ENCODE measurements around the gene TNK1. TPM values are rescaled to one million over a fixed set of nuclear protein-coding genes. Genes with fewer than 3 reads are reported as not detected.
A peak's percentile ranks its signal among the peaks of the same experiment; 100 is the strongest.

Gene TNK1
- total RNA-seq, 1 donor from 2014 or later, result 5.8 TPM

- Histone ChIP-seq H3K4me3 (no peak overlapping the region), H3K27me3 (no peaks in the 10 kb centered on the region), H3K9me3 (no peaks in the 10 kb centered on the region), H3K36me3 (no peaks in the 10 kb centered on the region), H3K27ac (no peak overlapping the region), H3K4me1 (no peaks in the 10 kb centered on the region)
- DNase-seq, result no peak
- TF ChIP-seq, protein P1, sequence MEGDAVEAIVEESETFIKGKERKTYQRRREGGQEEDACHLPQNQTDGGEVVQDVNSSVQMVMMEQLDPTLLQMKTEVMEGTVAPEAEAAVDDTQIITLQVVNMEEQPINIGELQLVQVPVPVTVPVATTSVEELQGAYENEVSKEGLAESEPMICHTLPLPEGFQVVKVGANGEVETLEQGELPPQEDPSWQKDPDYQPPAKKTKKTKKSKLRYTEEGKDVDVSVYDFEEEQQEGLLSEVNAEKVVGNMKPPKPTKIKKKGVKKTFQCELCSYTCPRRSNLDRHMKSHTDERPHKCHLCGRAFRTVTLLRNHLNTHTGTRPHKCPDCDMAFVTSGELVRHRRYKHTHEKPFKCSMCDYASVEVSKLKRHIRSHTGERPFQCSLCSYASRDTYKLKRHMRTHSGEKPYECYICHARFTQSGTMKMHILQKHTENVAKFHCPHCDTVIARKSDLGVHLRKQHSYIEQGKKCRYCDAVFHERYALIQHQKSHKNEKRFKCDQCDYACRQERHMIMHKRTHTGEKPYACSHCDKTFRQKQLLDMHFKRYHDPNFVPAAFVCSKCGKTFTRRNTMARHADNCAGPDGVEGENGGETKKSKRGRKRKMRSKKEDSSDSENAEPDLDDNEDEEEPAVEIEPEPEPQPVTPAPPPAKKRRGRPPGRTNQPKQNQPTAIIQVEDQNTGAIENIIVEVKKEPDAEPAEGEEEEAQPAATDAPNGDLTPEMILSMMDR (IDR thresholded peaks at IDR 0.05), result no peak
- intact Hi-C loops (cut with DNase I), result no loop called here
- ATAC-seq, result peak; percentile 6
Observed at GRCh38 chr17:7426896-7427489, 46.1 kb downstream of the TNK1 start.

DNA sequence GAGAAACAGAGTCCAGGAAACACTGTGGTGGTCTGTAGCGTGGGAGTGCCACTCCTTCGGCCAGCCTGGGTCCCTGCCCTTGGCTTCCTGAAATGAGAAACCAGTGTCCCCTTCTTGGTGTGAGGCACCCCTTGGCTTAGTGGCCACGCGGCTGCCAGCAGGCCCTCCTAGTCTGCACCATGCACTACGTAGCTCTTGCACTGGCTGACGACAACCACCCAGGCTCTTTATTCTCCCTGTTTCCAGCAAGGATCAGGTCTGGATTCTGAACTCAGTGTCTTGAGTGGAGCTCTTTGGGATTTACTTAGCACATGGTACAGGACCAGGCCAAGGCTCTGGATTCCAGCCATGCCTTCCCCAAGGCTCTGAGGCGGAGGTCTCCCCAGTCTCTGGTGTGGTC is 46.7 kb downstream of the TNK1 start:
- intact Hi-C loops (cut with DNase I), result no loop called here

GRCh38 chr17:7428557-7428956 is 47.7 kb downstream of the TNK1 start, which contains the start of gene SPEM3:
SPEM3 (plus strand) TSS chr17:7428857; CDS start chr17:7428903, 46 bp downstream.
- Histone ChIP-seq H3K9me3 (no peaks in the 10 kb centered on the region), H3K27me3 (no peaks in the 10 kb centered on the region), H3K4me1 (no peaks in the 10 kb centered on the region), H3K4me3 (no peak within 1 kb of the TSS), H3K27ac (no peak within 1 kb of the TSS), H3K36me3 (no peaks in the 10 kb centered on the region)
- intact Hi-C loops (cut with DNase I), result no loop called here
- TF ChIP-seq, protein P1 (IDR thresholded peaks at IDR 0.05), result no peak
- DNase-seq (no peak), ATAC-seq (no peak)

More for the DNA sequence above, 46.7 kb downstream of the TNK1 start:
- no peaks in the 10 kb centered on the region for H3K27me3 ChIP-seq
- DNase-seq, result no peak
- no peaks in the 10 kb centered on the region for H3K4me1 ChIP-seq
- H3K27ac ChIP-seq, result no peak overlapping the region
- H3K36me3 ChIP-seq, result no peaks in the 10 kb centered on the region
- TF ChIP-seq, protein P1 (IDR thresholded peaks at IDR 0.05), result no peak
- no peaks in the 10 kb centered on the region for H3K9me3 ChIP-seq
- H3K4me3 ChIP-seq, result no peak overlapping the region
- no peak for ATAC-seq

DNA sequence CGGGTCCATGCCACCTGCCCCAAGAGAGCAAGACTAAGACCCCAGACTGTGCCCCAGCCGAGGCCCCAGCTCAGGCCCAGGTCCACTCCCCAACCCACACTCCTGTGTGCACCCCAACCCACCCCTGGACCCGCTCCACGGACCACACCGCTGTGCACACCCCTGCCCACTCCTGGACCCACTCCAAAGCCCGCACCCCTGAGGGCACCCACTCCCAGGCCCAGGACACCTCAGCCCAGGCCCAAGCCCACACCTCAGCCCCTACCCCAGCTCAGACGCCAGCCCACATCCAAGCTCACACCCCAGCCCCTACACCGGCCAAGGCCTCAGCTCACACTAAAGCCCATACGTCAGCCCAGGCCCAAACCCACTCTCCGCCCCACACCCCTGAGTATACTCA is 48.8 kb downstream of the TNK1 start:
- ATAC-seq, result peak; percentile 6
- Histone ChIP-seq H3K9me3 (no peaks in the 10 kb centered on the region), H3K4me3 (no peak overlapping the region), H3K27me3 (no peaks in the 10 kb centered on the region), H3K27ac (no peak overlapping the region), H3K4me1 (no peaks in the 10 kb centered on the region), H3K36me3 (no peaks in the 10 kb centered on the region)
- no peak for DNase-seq
- intact Hi-C loops (cut with DNase I), result no loop called here
- TF ChIP-seq, protein P1 (IDR thresholded peaks at IDR 0.05), result no peak

- TF ChIP-seq, protein P1 (IDR thresholded peaks at IDR 0.05), result no peak
- Histone ChIP-seq H3K27ac (no peak overlapping the region), H3K9me3 (no peaks in the 10 kb centered on the region), H3K27me3 (no peaks in the 10 kb centered on the region), H3K4me3 (no peak overlapping the region), H3K36me3 (no peaks in the 10 kb centered on the region), H3K4me1 (peaks cover 8% of the 10 kb centered on the region)
- intact Hi-C loops (cut with DNase I), result no loop called here
- DNase-seq, result no peak
- ATAC-seq, result no peak
Observed at GRCh38 chr17:7431231-7431630, 50.3 kb downstream of the TNK1 start.

DNA sequence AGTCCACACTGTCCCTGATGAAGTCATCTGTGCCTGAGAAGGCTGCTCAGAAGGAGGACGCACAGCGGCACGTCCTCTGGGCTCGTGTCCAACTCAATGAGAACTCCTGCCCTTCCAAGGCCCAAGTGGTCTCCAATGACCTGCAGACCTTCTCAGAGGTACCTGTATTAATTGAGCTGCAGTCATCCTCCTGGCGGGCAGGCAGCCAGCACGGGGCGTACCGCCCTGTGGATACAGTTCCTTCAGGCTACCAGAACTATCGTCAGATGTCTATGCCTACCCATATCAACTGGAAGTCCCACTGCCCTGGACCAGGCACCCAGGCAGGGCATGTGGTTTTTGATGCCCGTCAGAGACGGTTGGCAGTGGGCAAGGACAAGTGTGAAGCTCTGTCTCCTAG is 51.4 kb downstream of the TNK1 start:
- no peaks in the 10 kb centered on the region for H3K36me3 ChIP-seq
- no peaks in the 10 kb centered on the region for H3K9me3 ChIP-seq
- H3K27ac ChIP-seq, result no peak overlapping the region
- peaks cover 17% of the 10 kb centered on the region for H3K4me1 ChIP-seq
- TF ChIP-seq, protein P1 (IDR thresholded peaks at IDR 0.05), result no peak
- H3K4me3 ChIP-seq, result no peak overlapping the region
- DNase-seq (no peak), ATAC-seq (no peak)
- intact Hi-C loops (cut with DNase I), result no loop called here
- no peaks in the 10 kb centered on the region for H3K27me3 ChIP-seq
